A549 treated with Mapracorat at 1 μM for 4 hours (cell line): ENCODE measurements around the gene LRRC37A3. TPM values are rescaled to one million over a fixed set of nuclear protein-coding genes. Genes with fewer than 3 reads are reported as not detected.

Experiments used
- total RNA-seq: library from RNA; stranded (reverse); fragments of 200-300 nt; extraction: Qiagen RNA extraction; gene quantifications from 5 replicates; pipeline ENCODE4 v1.2.3, GENCODE V29; 2022

The LRRC37A3 gene
- 1.9 to 2.5 TPM (median 2.3 TPM) in 5 replicates for total RNA-seq

GRCh38 chr17:64919289-64920025 lies at the start of gene LRRC37A3:
Gene LRRC37A3 (minus strand): TSS chr17:64919478. CDS start chr17:64897257, 22,221 bp downstream.

Other genes starting within 250 kb of the LRRC37A3 start
- gene GNA13, start 137.3 kb upstream of the LRRC37A3 start, total RNA-seq = 32.1 to 40.9 TPM (median 37.9 TPM) in 5 replicates
- 6.1 to 9.0 TPM (median 6.9 TPM) in 5 replicates for gene RGS9, start 217.9 kb upstream of the LRRC37A3 start, total RNA-seq